ENCODE results near the gene NPB.

NPB gene

DNA sequence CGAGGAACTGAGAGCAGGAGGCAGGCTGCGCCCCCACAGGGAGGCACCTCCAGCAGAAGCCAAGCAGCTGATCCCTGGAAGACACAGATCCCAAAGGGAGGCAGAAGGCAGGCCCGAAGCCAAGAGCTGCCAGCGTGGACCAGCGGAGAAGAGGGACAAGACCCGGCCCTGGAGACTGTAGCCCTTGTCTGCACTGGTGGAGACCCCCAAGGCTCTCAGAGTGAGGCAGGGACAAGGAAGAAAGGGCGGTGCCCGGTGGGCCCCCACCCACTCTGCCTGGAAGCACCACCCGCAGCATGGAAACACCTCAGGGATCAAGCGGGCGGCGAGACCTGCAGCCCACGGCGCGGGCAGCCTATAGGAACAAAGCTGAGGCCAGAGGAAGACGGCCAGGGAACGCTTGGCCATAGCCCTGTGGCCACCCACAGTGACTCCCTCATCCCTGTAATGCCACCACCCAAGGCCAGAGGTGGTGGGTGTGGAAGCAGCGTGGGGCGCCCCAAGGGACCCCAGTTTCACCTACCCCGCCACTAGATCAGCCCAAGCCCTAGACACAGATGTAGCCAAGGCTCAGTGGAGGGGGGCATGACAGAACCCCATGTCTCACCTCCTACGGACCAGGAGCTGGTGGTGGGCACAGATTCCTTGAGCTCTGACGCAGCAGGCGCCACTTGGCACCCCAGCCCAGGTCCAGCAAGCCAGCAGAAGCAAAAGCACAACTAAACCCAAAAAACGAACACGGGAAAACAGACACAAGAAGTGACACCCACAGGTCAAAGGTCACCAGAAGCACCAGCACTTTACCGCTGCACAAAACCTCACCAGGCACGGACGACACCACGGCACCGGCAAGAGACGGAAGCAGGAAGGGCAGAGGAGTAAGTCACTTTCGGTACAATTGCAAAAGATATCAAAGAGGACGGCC is 18.8 kb downstream of the NPB start:
- no peak overlapping the region for H3K4me3 Mint-ChIP-seq
- no peaks in the 10 kb centered on the region for H3K9me3 Mint-ChIP-seq
- peaks cover 27% of the 10 kb centered on the region for H3K4me1 Mint-ChIP-seq
- H3K27me3 Mint-ChIP-seq = no peaks in the 10 kb centered on the region
- DNase-seq = no peak
- H3K36me3 Mint-ChIP-seq (ENCODE audit: low read depth) = peaks cover 4% of the 10 kb centered on the region
- no peak for ATAC-seq
- H3K27ac Mint-ChIP-seq = no peak overlapping the region

DNA sequence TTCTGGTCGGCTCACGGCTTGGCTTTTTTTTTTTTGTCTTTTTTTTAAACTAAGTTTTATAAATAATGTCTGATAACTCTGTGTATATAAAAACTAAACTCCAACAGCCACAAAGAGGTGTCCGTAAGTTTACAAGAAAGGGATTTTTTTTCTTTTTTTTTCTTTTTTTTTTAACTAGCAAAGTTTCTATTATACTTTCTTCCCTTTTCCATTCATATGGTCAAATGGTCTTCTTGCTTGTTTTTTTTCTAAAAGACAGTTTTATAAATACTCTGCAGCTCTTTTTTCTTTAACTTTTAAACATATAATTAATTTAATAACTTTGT is 19.5 kb downstream of the NPB start:
- ATAC-seq (no peak), DNase-seq (no peak)
- no peaks in the 10 kb centered on the region for H3K27me3 Mint-ChIP-seq
- no peak overlapping the region for H3K27ac Mint-ChIP-seq
- peaks cover 3% of the 10 kb centered on the region for H3K36me3 Mint-ChIP-seq (ENCODE audit: low read depth)
- no peak overlapping the region for H3K4me3 Mint-ChIP-seq
- peaks cover 31% of the 10 kb centered on the region for H3K4me1 Mint-ChIP-seq
- H3K9me3 Mint-ChIP-seq = no peaks in the 10 kb centered on the region

DNA sequence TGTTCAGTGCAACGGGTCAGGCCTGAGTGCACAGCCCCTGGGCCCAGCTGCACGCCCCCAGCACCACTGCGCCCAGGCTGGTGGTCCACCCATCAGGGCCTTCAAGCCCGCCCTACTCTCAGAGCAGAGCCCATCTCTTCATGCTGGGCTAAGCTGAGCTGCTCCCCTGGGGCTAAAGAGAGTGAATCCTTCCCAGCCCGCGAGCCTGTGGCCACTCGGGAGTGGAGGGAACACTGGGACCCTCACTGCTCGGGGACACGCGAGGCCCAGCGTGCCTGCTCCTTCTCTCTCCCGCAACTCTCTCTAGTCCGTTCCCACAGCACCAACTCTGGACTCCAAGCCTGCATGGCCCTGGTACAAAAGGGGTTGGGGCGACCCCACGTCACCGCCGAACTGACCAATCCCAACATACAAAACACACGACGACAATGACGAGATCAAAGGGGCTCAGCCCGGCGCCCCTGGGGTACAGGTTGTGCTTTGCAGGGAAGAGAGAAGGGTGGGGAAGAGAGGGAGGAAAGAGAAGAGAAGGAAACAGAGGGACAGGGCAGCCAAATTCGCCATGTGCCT is 20.0 kb downstream of the NPB start:
- Mint-ChIP-seq H3K9me3 (no peaks in the 10 kb centered on the region), H3K4me3 (no peak overlapping the region), H3K36me3 (ENCODE audit: low read depth) (peaks cover 3% of the 10 kb centered on the region), H3K4me1 (peaks cover 29% of the 10 kb centered on the region), H3K27ac (no peak overlapping the region), H3K27me3 (no peaks in the 10 kb centered on the region)
- ATAC-seq (no peak), DNase-seq (no peak)

DNA sequence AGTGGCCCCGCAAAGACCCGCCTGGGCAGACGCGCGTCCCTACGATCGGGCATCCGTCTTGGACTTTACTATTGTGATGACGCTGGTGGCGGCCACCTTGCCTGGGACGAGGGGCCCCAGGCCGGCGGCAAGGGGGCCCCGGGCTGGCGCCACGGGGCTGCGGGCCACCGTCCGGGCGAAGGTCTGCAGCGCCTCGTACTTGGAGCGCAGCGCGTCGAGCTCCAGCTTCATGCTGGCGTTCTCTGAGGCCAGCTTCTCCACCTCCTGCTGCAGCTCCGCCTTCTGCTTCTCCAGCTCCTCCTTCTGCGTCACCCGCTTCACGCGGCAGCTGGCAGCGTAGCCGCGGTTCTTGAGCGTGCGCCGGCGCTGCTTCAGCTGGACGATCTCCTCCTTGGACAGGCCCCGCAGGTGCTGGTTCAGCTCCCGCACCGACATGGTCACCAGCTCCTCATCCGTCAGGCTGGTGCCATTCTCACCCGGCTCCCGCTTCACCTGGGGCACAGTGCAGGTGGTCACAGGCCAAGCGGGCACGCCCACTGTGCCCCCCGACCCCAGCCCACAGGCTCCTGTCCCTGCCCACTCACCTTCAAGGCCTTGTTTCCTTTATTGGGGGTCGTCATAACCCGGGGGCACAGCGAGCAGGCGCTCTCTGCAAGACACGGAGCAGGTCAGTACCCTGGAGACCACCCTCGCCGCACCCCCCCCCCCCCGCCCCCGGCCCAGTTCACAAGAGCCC is 20.7 kb downstream of the NPB start:
- no peaks in the 10 kb centered on the region for H3K9me3 Mint-ChIP-seq
- no peak for DNase-seq
- H3K36me3 Mint-ChIP-seq (ENCODE audit: low read depth) = peaks cover 3% of the 10 kb centered on the region
- ATAC-seq = no peak
- no peak overlapping the region for H3K4me3 Mint-ChIP-seq
- H3K27me3 Mint-ChIP-seq = no peaks in the 10 kb centered on the region
- H3K4me1 Mint-ChIP-seq = peaks cover 26% of the 10 kb centered on the region
- no peak overlapping the region for H3K27ac Mint-ChIP-seq

DNA sequence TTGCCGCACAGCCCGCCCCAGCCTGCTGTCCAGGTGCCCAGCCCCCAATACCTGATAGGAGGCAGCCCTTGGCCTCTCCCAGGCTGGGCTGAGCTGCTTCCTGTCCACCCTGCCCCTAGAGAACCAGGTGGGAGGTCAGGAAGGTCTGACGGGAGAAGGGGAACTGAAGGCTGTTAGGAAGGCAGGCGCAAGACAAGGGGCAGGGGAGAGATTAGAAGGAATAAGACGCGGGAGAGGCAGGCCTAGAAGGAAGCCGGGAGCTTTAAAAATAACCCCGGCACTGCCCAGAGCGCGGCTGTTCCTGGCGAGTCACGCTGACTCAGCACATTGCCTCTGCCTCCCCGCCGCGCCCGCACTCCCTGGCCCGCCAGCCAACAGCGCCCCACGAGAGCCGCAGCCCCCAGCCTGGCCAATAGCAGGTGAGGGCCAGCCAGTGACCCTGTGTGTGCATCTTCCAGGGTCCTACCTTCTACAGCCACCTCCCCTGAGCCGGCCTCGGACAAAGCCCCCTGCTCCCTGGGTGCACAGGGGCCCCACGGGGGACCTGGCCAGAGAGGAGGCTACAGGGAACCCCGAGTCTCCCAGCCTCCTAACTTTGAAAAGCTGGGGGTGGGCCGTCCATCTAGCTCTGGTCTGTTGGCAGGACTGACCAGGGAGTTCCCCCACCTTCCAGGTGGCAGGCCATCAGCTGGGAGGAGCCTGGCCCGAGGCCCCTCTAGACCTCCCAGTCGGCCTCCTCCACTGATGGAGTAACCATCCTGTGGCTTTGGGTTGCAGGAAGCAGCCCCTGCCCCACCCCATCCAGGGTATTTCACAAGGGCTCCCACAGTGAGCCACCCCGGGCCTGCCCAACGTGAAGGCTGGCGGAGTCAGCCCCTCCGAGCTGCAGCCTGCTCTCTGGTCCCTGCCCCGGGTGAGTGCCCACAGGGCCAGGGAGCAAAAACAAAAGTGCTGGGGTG is 21.5 kb downstream of the NPB start:
- H3K9me3 Mint-ChIP-seq = no peaks in the 10 kb centered on the region
- H3K36me3 Mint-ChIP-seq (ENCODE audit: low read depth) = peaks cover 3% of the 10 kb centered on the region
- no peaks in the 10 kb centered on the region for H3K27me3 Mint-ChIP-seq
- no peak overlapping the region for H3K4me3 Mint-ChIP-seq
- ATAC-seq = no peak
- DNase-seq = no peak
- H3K4me1 Mint-ChIP-seq = peaks cover 22% of the 10 kb centered on the region
- no peak overlapping the region for H3K27ac Mint-ChIP-seq

DNA sequence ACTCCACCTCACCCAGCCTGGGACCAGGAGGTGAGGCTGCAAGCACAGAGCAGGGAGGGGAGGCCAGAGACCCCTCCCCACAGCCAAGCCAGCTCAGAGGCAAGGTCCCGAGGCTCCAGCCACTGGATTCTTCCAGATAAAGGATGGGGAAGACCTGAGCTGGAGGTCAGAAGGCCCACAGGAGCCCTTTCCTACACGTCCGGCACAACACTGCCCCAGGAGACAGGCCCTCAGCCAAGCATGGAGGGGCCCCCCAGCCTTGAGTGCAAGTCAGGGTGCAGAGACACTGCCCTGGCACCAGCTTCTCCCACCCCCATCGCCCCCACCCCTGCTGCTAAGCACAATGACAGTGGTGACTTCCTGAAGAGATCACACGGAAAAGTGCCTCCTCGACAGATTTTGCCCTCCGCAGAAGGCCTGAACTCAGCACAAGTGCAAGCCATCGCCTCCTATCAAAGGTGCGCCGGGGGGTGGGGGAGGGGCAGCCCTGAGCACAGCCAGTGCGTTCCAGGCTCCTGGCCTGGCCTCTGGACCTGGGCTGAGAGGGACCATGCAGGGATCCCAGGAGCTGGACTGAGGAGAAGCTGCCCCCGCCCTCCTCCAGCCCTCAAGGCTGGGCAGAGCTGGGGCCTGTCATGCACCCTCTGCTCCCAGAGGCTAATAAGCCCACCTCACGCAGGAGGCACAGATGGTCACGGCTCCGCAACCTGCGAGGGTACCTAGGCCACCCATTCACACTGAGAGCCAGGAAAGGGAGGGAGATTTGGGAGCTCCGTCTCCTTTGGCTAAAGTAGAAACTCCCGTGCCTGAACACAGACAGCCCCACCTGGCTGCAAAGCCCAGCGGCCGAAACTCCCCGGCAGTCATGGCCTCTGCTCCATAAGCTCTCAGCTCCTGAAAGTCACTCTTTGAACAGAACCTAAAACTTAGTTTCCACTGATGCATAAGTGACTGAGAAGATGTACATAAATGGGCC is 22.8 kb downstream of the NPB start:
- Mint-ChIP-seq H3K36me3 (ENCODE audit: low read depth) (peaks cover 3% of the 10 kb centered on the region), H3K4me1 (peaks cover 22% of the 10 kb centered on the region), H3K4me3 (peak overlapping the region; percentile 32), H3K9me3 (no peaks in the 10 kb centered on the region), H3K27ac (no peak overlapping the region), H3K27me3 (peaks cover 4% of the 10 kb centered on the region)
- ATAC-seq (no peak), DNase-seq (no peak)

DNA sequence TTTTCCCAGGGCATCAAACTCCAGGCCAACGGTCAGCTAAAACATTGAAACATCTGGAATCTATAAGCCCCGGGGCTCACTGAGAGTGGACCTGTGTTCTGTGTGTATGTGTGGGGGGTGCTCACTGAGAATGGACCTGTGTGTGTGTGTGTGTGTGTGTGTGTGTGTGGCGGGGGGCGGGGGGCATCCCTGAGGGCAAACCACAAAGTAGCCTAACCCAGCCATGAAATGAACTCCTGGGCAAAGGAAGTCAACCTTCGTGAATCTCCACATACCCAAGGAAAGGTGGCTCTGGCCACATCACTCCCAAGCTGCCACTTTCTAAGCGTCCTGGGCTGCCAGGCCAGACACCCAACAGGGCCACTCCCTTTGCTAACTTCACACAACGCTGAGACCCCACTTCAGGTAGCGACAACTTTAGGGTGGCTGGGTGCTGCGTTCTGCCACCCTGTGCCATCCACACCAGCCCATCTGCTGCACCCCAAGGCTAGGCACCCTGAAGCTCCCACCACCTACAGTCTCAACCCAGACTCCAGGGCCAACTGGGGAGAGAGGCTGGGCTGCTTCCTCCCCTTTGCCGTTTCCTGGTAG is 23.9 kb downstream of the NPB start:
- ATAC-seq = no peak
- peaks cover 27% of the 10 kb centered on the region for H3K4me1 Mint-ChIP-seq
- peak overlapping the region; percentile 83 for H3K4me3 Mint-ChIP-seq
- peaks cover 4% of the 10 kb centered on the region for H3K27me3 Mint-ChIP-seq
- peak overlapping the region; percentile 79 for H3K27ac Mint-ChIP-seq
- no peaks in the 10 kb centered on the region for H3K9me3 Mint-ChIP-seq
- H3K36me3 Mint-ChIP-seq (ENCODE audit: low read depth) = peaks cover 3% of the 10 kb centered on the region
- DNase-seq = no peak

DNA sequence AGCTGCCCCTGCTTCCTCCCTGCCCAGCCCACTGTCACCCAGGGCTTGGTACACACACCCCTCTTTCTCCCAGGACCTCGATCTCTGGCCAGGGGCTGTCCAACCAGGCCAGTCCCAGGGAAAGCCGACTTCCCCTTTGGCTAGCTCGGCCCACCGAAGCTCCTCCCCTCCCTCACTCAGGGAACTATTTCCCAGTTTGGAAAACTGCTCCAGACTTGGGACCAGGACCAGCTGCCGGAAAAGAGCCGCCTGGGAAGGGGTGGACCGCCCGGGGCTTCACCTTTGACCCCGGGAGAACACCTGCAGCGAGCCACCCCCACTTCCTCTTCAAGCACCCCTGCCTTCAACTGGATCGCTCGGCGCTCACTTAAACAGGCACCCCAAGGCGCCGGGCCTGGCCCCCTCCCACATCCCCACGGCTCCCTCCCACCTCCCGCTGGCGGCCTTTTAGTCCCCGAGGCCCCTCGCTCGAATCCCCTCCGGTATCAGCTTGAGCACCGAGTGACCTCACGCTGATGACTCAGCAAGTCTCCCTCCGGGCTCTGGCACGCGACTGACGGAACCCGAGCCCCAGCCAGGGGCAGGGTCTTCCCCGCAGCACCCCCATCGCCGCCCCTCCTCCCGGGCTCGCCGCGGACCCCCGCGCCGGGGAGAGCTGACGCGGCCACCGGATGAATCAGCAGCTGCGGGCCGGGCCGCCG is 24.6 kb downstream of the NPB start:
- ATAC-seq = peak; percentile 13
- Mint-ChIP-seq H3K9me3 (no peaks in the 10 kb centered on the region), H3K27me3 (peaks cover 4% of the 10 kb centered on the region), H3K4me1 (peaks cover 30% of the 10 kb centered on the region), H3K27ac (peak overlapping the region; percentile 79), H3K4me3 (peak overlapping the region; percentile 83), H3K36me3 (ENCODE audit: low read depth) (no peaks in the 10 kb centered on the region)
- peak; percentile 67 for DNase-seq

DNA sequence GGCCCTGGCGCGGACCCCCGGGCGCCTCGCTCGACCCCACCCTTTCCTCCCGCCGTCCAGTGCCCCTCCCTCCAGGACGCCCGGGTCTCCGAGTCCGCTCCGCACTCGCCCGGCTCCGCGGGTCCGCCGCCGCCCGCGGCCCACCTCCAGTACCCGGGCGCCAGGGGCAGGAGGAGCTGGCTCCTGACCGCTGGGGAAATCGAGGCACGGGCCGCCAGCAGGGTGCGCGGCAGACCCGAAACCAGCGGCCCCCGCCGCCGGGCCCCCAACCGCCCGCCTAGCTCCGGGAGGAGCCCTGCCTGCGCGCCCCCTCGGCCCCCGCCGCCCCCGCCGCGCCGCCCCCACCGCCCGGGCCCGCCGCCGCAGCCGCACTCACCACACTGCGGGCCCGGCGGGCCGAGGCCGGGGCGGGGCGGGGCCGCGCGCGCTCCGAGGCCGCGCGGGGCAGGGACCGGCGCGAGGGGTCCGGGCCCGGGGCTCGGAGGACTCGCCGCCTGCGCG is 25.2 kb downstream of the NPB start:
- Mint-ChIP-seq H3K4me3 (peak overlapping the region; percentile 83), H3K4me1 (peaks cover 31% of the 10 kb centered on the region), H3K36me3 (ENCODE audit: low read depth) (peaks cover 3% of the 10 kb centered on the region), H3K27ac (no peak overlapping the region), H3K9me3 (no peaks in the 10 kb centered on the region), H3K27me3 (peaks cover 4% of the 10 kb centered on the region)
- no peak for ATAC-seq
- DNase-seq = no peak

DNA sequence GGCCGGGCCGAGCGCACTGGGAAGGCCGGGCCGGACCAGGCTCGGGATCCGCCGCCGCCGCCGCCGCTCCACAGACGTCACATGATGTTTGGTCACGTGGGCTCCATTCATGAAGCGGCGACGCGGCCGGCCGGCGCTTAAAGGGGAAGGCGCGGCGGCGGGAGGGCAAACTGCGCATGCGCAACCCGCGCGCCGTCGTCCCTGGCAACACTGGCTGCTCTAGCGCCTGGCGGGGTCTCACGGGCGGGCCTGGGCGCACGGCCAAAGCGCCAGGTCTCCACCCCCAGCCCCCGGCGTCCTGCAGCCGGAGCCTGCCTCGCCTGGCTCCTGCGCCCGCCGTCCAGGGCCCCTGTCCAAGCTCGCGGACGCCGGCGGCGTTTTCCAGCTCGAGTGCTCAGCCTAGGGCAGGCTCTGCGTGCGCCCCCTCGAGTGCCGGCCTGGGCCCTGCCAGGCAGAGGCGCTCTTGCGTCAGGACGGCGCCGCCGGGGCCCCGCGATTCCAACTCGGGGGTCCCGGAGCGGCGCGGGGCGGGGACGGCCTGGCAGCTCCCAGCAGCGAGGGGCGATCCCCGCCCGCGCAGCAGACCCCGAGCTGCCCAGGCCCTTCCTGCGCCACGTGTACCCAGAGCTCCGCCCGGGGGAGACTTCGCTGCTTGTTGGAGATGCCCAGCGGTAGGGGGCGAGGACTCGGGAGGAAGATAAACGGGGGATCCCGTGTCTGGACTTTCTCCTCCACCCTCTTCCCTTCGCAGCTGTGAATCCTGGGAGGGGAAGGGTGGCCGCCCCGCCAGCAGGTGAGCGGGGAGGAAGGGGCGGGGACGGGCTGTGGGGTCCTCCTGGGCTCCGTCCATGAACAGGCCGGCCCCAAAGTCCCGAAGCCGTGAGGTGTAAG is 25.9 kb downstream of the NPB start, which contains the start of gene MAFG:
MAFG (minus strand) TSS at position 83 of the 891 bp plus-strand sequence. CDS start 4,550 bp downstream, outside the sequence.
- Mint-ChIP-seq H3K36me3 (ENCODE audit: low read depth) (peaks cover 6% of the 10 kb centered on the region), H3K27me3 (peaks cover 4% of the 10 kb centered on the region), H3K4me3 (peak within 1 kb of the TSS; percentile 83), H3K9me3 (no peaks in the 10 kb centered on the region), H3K27ac (peak within 1 kb of the TSS; percentile 79), H3K4me1 (peaks cover 35% of the 10 kb centered on the region)
- peak; percentile 93 for DNase-seq
- ATAC-seq = peak; percentile 67

DNA sequence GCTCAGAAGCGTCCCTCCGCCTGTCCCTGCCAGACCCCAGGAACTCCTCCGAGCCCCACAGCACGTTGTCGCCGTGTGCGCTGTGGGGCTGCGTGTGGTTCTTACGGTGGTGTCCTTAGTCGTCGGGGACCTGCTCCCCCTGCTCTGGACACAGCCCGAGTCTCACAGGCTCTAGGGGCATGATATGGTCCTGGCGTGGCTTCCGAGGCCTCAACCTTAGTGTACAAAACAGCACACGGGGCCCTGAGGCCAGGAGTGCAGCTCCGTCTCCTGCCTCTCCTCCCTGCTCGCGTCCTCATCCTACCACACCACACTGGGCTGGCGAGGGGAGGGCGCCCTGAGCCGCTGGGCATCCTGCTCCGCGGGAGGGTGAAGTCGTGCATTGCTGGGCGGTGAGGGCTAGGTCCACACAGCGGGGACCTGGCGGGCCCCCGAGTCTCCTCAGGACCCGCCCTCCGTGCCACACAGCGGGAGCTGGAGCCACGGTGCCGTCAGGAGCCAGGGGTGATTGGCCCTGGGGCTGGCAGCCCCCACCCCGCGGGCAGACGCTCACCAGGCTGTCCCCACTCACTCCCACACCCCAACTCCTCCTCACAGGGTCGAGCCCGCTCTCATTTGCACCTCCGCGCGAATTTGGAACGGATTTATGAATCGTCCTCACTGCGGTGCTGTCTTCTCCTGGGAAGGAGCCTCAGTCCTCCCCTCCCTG is 26.7 kb downstream of the NPB start:
- Mint-ChIP-seq H3K4me3 (peak overlapping the region; percentile 75), H3K9me3 (no peaks in the 10 kb centered on the region), H3K36me3 (ENCODE audit: low read depth) (peaks cover 10% of the 10 kb centered on the region), H3K4me1 (peaks cover 37% of the 10 kb centered on the region), H3K27me3 (peaks cover 4% of the 10 kb centered on the region), H3K27ac (no peak overlapping the region)
- no peak for DNase-seq
- ATAC-seq = no peak

Measured in activated naive CD8-positive, alpha-beta T cell treated with anti-CD3 and anti-CD28 coated beads, Interleukin-2, amount 50 U/mL, for 24 hours (primary cell).